ENCODE measurements around the gene ACTL8.

ACTL8 gene

DNA sequence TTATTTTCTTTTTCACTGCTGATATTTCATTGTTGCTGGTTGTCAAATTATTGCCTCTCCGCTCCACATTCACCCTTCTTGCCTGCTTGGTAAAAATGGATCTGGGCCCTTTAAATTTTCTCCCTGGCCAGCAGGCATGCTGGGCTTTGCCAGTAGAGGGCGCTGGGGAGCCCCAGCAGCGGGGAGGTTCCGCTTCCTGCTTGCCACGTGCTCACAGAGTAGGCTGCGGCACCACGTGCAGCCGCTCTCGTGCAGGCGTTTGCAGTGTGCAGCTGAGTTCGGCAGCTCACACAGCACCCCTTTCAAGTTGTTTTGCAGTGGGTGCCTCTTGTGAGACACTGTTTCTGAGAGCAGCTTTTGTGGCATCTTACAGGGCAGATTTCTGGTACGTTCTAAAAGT is at the start of gene ACTL8:
Gene ACTL8, plus strand, starts transcription at position 214 of the 400 bp plus-strand sequence. CDS start 67,676 bp downstream, outside the sequence.
- DNase-seq = no peak

DNA sequence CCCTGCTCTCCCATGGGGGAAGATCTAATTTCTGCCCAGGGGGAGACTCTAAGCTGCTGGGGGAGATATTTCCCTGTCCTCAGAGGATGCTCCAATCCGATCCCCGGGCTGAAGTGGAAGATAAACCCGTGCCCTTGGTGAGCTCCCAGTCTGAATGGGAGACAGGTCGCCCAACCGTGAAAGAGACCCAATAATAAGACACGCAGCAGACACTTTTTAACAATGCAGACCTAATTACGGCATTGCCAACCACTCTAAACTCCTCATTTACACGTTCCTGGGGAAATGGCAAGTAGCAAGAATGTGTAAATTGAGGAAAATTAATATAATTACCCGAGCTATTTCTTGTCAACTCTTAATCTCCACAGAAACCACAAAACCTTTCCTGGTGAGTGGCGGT is 48.7 kb upstream of the ACTL8 start:
- DNase-seq = peak; percentile 33

DNA sequence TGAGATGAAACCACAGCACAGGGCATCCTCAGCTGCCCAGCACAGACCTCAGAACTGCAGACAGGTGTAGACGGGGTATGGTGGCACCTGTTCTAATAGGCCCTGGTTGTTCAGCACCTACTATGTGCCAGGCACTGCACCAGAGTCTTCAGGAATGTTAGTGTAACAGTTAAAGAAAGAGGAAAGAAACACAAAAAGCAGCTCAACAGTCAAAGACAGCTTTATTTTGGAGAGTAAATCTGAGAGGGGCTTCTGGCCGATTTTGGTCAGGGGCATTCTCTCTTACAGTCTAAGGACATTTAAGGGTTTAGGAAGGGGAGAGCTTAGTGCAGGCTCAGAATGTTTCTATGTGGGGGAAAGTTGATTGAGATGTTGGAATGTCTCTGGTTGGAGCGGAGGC is 45.2 kb upstream of the ACTL8 start:
- DNase-seq = no peak

DNA sequence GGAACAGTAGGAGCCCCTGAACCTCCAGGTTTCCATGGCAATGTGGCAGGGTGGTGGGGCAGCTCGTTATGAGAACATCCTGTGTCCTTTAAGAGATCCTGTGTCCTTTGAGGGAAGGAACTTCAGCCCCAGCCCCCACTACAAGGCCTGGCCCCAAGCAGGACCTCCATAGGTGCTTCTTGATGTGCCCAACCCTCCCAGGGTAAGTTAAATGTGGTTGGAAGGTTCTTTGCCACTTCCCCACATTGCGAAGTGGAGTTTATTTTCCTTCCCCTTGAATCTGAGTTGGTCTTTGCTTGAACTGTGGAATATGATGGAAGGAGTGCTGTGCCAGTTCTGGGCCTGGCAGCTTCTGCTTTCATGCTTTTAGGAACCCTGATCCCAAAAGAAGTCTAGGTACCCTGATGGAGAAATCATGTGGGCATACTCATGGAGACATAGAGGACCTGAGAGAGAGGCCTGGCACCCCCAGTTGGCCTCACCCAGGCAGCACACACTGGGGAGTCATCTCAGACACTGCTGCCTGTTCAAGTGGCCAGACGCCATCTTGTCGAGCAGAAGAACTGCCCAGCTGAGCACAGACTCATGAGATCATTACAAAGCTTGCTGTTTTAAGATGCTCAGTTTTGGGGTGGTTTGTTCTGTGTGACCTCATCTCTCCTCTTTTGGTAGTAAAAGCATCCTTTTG is 44.1 kb upstream of the ACTL8 start:
- DNase-seq = no peak

DNA sequence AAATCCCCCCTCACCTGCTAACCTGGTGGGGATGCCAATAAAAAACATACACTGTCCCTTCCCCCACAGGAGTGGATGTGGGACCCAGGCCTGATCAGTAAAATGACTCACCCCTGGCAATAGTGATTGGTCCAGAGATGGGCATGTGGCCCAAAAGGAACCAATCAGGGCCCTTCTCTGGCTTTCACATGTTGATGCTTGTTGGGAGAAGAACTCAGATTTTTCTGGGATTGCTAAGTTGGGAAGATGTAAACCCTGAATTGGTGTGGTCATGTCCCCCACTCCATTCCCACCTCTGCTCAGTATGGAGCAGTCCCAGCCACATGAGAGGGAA is 43.6 kb upstream of the ACTL8 start:
- no peak for DNase-seq

GRCh38 chr1:17711941-17712340 is 43.2 kb upstream of the ACTL8 start:
- DNase-seq = no peak

GRCh38 chr1:17713993-17714392 is 41.1 kb upstream of the ACTL8 start:
- no peak for DNase-seq

DNA sequence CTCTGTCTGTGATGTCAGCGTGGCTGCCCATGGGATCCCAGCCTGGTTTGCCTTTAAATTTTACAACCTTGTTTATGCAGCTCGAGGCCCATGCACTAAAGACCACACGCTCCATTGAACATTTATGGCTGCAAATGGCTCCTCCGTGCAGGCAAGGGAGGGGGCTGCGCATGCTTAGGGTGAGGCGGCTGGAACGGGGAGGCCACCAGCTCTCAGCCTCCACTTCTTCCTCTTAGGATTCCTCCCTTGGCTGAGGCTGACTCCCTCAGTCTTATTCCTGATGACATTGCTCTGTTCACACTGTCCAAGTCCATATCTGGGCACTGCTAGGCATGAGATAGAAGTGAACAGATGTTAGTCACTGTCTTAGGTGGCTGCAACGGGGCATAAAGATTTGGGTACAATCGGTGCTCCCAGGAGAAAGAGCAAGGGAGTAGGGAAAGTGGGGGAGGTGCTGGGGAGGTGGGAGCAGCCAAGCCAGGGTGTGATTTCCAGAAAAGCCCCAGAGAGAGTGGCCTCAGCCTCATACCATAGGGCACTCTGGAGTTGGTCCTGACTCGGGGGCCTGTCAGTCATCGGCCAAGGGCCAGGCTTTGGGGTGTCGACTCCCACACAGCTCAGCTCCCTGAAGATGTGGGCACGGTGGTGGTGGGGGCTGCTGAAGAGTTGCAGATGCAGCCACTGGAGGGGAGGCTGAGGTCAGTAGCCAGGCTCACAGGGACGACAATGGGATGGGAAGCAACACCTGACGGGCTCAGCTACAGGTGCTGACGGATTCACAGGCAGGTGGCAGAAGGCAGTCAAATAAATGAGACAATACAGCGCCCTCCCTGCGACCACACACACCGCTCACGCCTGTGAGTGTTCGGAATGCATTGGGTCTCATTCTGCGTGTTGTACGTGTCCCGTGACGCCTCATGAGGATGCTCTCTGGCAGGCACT is 37.3 kb upstream of the ACTL8 start:
- no peak for DNase-seq

DNA sequence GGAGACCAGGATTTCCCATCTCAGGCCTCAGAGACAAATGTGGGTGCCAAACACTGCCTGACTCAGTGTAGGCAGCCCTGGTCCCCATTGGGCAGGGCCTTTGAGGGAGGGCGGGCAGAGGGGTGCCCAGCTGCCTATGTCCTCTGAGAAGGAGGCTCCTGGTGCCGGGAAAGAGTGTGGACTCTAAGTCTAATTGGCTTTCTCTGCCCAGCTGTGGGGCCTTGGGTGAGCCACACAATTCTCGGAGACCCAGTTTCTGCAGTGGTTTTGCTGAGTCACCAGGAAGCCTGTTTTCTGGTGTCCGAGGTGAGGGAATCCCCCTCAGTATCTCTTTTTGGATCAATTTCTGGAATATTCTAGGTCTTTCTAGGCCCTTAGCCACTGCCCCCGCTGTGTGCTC is 35.3 kb upstream of the ACTL8 start:
- no peak for DNase-seq

- no peak for DNase-seq
Observed at GRCh38 chr1:17721444-17721843, 33.7 kb upstream of the ACTL8 start.

DNA sequence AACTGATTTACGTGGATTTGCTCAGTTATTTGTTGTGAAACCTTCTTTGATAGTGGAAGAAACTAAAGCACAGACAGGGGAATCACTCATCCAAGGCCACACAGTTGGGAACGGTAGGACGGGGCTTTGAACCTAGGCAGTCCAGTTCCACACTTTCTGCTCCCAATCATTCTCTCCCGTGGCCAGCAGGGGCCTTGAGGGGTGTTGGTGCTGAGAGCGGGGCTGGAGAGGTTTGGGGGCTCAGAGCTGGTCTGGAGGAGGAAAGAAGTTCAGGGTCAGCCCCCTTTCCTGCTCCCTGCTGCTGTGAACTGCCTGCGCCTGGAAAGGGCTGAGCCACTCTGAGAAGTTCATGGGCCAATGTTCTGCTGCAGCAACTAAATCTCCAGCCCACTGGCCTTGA is 31.4 kb upstream of the ACTL8 start:
- DNase-seq = no peak

GRCh38 chr1:17724150-17724549 is 31.0 kb upstream of the ACTL8 start:
- no peak for DNase-seq

DNA sequence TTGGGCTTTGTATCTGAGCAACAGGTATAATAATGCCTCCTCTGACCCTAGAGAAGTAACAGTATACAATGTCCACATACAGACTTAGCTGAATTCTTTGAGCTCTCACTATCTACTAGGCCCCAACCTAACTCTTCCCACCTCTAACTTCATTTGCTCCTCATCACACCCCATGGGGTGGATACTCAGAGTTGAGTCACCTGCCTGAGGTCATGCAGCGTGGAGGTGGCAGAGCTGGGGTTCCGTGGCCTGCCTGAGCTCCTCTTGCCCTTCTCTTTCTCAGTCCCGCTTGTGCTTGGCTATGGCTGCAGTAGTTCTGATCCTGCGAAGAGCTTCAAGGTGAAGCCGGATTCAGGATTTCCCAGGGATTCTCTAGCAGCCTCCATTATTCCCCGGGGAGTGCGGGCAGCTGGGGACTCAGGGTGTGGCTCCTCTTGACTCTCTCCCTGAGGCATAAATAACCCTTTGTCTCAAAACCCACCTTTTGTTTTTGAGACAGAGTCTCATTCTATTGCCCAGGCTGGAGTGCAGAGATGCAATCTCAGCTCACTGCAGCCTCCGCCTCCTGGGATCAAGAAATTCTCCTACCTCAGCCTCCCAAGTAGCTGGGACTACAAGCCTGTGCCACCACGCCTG is 29.9 kb upstream of the ACTL8 start:
- DNase-seq = no peak

DNA sequence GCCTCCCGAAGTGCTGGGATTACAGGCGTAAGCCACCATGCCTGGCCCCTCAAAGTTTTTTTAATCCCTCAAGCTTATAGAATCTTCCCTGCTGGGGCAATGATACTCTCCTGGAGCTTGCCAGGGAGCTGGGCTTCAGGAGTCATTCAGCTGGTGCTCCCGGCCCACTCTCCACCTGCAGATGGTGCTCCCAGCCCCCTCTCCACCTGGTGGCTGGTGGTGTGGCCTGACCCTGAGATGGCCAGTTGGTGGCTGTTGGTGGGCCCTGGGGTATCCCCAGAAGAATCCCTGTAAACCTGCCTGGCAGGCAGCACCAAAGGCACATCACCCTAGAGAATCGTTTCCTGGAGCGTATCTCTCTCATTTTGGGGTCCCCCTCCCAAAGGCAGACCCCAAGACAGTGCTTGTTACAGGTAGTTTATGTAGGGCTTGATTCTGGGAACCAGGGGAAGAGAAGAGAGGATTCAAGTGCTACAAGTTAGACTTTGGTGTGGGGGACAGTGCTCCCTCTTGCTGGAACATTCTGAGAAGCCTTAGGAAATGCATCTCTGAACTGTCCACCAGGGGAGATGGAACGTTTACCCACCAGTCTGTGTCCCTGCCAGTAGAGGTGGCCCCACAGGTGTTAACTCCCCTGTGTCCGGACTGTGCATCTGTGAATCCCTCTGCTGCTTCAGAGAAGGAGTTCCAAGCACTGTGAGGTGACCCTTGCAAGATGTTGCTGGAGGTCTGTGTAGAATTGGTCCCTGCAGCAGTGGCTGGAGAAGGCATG is 29.1 kb upstream of the ACTL8 start:
- no peak for DNase-seq

DNA sequence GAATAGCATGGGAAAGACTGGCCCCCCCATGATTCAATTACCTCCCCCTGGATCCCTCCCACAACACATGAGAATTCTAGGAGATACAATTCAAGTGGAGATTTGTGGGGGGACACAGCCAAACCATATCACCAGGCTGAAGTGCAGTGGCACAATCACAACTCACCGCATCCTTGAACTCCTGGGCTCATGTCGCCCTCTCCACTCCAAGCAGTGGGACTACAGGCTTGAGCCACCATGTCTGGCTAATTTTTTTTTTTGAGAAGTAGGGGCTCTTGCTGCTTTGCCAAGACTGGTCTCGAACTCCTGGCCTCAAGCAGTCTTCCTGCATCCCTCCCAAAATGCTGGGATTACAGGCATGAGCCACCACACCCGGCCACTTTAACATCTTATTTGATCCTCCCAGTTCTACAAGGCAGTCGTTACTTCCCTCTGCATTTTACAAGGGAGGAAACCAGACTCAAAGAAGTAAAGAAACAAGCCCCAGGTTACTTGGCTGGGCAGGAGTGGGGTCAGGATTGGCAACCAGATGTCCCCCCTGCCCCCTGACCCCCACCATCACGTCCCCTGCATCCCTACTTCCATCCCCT is 26.9 kb upstream of the ACTL8 start:
- no peak for DNase-seq

- DNase-seq = no peak
Observed at GRCh38 chr1:17729248-17729647, 25.9 kb upstream of the ACTL8 start.

- no peak for DNase-seq
Observed at GRCh38 chr1:17729909-17730308, 25.2 kb upstream of the ACTL8 start.

DNA sequence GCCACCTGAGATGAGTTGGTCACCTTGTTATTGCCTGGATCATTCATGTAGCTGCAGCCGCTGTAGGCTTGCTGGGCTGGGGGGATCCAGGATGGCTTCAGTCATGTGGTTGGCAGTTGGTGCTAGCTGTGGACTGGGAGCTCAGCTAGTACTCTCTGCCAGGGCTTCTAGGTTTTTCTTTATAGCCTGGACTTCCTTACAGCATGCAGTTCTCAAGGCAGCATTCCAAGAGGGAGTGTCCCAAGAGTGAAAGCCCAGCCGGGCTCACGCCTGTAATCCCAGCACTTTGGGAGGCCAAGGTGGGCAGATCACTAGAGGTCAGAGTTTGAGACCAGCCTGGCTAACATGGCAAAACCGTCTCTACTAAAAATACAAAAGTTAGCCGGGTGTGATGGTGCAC is 23.7 kb upstream of the ACTL8 start:
- no peak for DNase-seq

DNA sequence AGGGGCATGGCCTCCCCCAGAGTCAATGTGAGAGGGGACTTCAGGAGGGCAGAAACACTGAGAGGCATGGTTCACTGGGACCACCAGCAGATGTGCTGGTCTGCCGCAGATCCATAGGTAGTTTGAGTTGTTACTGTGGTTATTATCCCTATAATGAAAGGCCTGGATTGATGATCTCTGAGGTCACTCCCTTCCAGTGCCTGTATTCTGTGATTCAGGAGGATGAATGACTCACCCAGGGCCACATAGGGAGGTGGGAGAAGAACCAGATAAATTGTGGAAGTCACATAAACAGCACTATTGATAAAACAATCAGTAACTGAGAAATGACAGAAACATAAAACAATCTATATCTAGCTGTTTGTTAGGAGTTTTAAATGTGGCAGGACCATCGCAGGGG is 22.7 kb upstream of the ACTL8 start:
- DNase-seq = no peak

DNA sequence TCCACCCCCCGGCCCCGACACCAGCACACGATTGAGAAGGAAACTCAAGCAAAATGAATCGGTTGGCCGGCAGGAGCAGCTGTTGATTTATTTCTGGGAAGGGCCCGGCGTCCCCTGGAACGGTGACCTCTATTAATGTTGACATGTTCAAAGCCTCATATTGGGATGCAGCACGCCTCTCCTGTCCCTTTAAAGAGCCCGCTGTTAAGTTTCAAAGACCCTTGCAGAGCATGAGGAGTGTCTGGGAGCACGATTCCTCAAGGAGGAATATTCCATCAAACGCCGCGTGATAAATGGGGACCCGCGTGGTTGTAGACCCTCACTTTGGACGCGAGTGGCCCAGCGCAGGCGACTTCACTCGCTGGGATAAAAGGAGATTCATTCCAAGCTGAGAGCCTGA is 21.5 kb upstream of the ACTL8 start:
- DNase-seq = no peak

GRCh38 chr1:17734609-17735008 is 20.5 kb upstream of the ACTL8 start:
- no peak for DNase-seq

- DNase-seq = no peak
Observed at GRCh38 chr1:17735348-17735747, 19.8 kb upstream of the ACTL8 start.

- DNase-seq = no peak
Observed at GRCh38 chr1:17735793-17736192, 19.3 kb upstream of the ACTL8 start.
